MCF 10A (cell line): Measurements from ENCODE around the gene HSD11B1L. TPM values are rescaled to one million over a fixed set of nuclear protein-coding genes. Genes with fewer than 3 reads are reported as not detected.

Experiments
- BruUV-seq: library from RNA; stranded (reverse); fragments of 400-500 nt; replicated peaks from 2 replicates; lab custom pipeline; 2021; lab: Mats Ljungman, UMichigan
- CTCF ChIA-PET: fragments of 300-600 bp; sonication (Branson Sonifier 250); formaldehyde crosslinking; extraction: SDS; loops from one replicate; lab custom pipeline; 2021; ENCODE audit warnings: antibody characterized with exemption, inconsistent platforms; lab: Yijun Ruan, JAX
- POLR2A ChIA-PET: fragments of 300-600, 350-650 bp; sonication (Branson Sonifier 250); formaldehyde crosslinking; extraction: SDS; loops from one replicate; lab custom pipeline; 2020; ENCODE audit warnings: antibody characterized with exemption, inconsistent platforms; lab: Yijun Ruan, JAX
- DNase-seq: peaks from one replicate; pipeline ENCODE4 v3.0.0-alpha.2; 2018; ENCODE audit not compliant: unreplicated experiment
- H3K27ac Mint-ChIP-seq: one replicate; pipeline ENCODE4 v1.8.0; 2022; ENCODE audit warnings: mild to moderate bottlenecking, low read depth, mixed read lengths; ENCODE audit not compliant: unreplicated experiment
- H3K27me3 Mint-ChIP-seq: one replicate; pipeline ENCODE4 v1.8.0; 2022; ENCODE audit warnings: mixed read lengths; ENCODE audit not compliant: insufficient read depth, unreplicated experiment
- H3K36me3 Mint-ChIP-seq: one replicate; pipeline ENCODE4 v1.8.0; 2022; ENCODE audit warnings: mild to moderate bottlenecking, moderate library complexity, mixed read lengths; ENCODE audit not compliant: insufficient read depth, unreplicated experiment
- H3K4me1 Mint-ChIP-seq: one replicate; pipeline ENCODE4 v1.8.0; 2022; ENCODE audit warnings: mixed read lengths; ENCODE audit not compliant: insufficient read depth, unreplicated experiment
- H3K4me3 Mint-ChIP-seq: one replicate; pipeline ENCODE4 v1.8.0; 2022; ENCODE audit warnings: mild to moderate bottlenecking, moderate library complexity, mixed read lengths; ENCODE audit not compliant: unreplicated experiment
- H3K9me3 Mint-ChIP-seq: one replicate; pipeline ENCODE4 v1.8.0; 2022; ENCODE audit warnings: mixed read lengths; ENCODE audit not compliant: unreplicated experiment
- intact Hi-C: fragments of 100-400 bp; cut with micrococcal nuclease; formaldehyde crosslinking; loops from 2 replicates; pipeline ENCODE4 v1.14.1; 2022
- total RNA-seq: library from RNA; stranded (reverse); gene quantifications from 2 replicates; pipeline ENCODE4 v1.2.3, GENCODE V29; 2022
- TF ChIP-seq, protein P1 (sequence below): fragments of 200-600 bp; IDR thresholded peaks from one replicate; pipeline ENCODE4 v1.8.0; 2022; ENCODE audit warnings: antibody characterized with exemption, mild to moderate bottlenecking; ENCODE audit not compliant: unreplicated experiment

The HSD11B1L gene
- total RNA-seq, 1 experiment from 2014 or later: 5.5 TPM

- Mint-ChIP-seq H3K9me3 (no peaks in the 10 kb centered on the region), H3K4me1 (no peaks in the 10 kb centered on the region), H3K4me3 (no peak overlapping the region), H3K27ac (no peak overlapping the region), H3K27me3 (no peaks in the 10 kb centered on the region), H3K36me3 (peaks cover 85% of the 10 kb centered on the region)
- intact Hi-C loops: loop anchor here (10.0 kb wide), 1 partner anchor 99 kb away; the partner anchor contains the start of gene DUS3L
- BruUV-seq: no TSS peak
- ChIA-PET CTCF (no interaction called here), POLR2A (interaction anchor here (0.9 kb wide), 1 partner anchor 23 kb away, joined by 4 read pairs; no protein-coding TSS in a partner anchor)
- TF ChIP-seq, protein P1, sequence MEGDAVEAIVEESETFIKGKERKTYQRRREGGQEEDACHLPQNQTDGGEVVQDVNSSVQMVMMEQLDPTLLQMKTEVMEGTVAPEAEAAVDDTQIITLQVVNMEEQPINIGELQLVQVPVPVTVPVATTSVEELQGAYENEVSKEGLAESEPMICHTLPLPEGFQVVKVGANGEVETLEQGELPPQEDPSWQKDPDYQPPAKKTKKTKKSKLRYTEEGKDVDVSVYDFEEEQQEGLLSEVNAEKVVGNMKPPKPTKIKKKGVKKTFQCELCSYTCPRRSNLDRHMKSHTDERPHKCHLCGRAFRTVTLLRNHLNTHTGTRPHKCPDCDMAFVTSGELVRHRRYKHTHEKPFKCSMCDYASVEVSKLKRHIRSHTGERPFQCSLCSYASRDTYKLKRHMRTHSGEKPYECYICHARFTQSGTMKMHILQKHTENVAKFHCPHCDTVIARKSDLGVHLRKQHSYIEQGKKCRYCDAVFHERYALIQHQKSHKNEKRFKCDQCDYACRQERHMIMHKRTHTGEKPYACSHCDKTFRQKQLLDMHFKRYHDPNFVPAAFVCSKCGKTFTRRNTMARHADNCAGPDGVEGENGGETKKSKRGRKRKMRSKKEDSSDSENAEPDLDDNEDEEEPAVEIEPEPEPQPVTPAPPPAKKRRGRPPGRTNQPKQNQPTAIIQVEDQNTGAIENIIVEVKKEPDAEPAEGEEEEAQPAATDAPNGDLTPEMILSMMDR: no peak
- no peak for DNase-seq
These were observed 14.9 kb downstream of the HSD11B1L start for GRCh38 chr19:5695649-5696195.

GRCh38 chr19:5696196-5697021, 15.6 kb downstream of the HSD11B1L start:
- Mint-ChIP-seq H3K4me3 (no peak overlapping the region), H3K9me3 (no peaks in the 10 kb centered on the region), H3K27me3 (no peaks in the 10 kb centered on the region), H3K36me3 (peaks cover 81% of the 10 kb centered on the region), H3K27ac (peak overlapping the region; percentile 54), H3K4me1 (no peaks in the 10 kb centered on the region)
- intact Hi-C loops: loop anchor here (10.0 kb wide), 1 partner anchor 98 kb away; the partner anchor contains the start of gene DUS3L
- no peak for DNase-seq
- ChIA-PET POLR2A (interaction anchor here (0.6 to 0.9 kb wide), 2 partner anchors 22 to 44 kb away, joined by 3 read pairs; no protein-coding TSS in a partner anchor), CTCF (no interaction called here)
- no TSS peak for BruUV-seq
- TF ChIP-seq, protein P1: no peak

DNA sequence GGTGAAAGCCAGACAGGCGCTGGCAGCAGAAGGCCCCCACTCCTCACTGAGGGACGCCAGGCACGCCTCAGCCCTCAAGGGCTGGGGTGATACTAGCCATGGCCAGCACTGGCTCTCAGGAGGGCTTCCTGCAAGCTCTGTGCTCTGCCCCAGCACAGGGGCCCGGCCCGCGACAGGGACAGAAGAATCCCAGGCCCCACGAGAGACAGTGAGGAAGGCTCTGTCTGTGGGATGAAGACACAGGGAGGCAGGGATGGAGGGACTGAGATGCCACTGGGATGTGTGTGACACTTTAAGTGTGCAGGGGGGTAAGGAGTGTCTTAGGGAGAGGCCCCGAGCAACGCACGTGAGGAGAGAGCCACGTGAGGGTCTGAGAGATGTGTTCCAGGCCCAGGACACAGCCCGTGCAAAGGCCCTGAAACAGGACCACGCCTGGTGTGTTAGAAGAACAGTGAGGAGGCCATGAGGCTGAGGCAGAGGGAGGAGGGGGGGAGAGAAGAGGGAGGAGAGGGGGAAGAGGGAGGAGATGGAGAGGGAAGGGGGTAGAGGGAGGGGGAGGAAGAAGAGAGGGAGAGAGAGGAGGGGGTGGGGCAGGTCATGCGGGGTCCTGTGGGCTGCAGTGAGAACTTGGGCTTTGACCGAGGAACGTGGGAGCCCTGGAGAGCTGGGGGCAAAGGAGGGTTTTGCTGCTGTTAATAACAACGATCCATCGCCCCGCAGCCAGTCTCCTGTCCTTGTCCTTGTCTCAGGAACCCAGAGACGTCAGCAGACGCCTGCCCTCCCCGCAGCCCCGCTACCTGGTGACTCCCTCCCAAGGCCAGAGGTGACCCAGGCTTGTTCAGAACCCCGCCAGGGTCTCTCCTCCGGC, 16.4 kb downstream of the HSD11B1L start:
- Mint-ChIP-seq H3K9me3 (no peaks in the 10 kb centered on the region), H3K36me3 (peaks cover 81% of the 10 kb centered on the region), H3K27me3 (no peaks in the 10 kb centered on the region), H3K27ac (peak overlapping the region; percentile 54), H3K4me3 (no peak overlapping the region), H3K4me1 (no peaks in the 10 kb centered on the region)
- ChIA-PET CTCF (interaction anchor here (1.4 kb wide), 1 partner anchor 10 kb away, joined by 5 read pairs; no protein-coding TSS in a partner anchor), POLR2A (interaction anchor here (0.6 to 3.1 kb wide), 5 partner anchors 11 to 43 kb away, joined by 3 to 15 read pairs (median 3); partner anchors contain the start of genes CATSPERD and LONP1)
- TF ChIP-seq, protein P1: no peak
- no TSS peak for BruUV-seq
- intact Hi-C loops: loop anchor here (10.0 kb wide), 1 partner anchor 98 kb away; the partner anchor contains the start of gene DUS3L
- no peak for DNase-seq
